Kidney capillary endothelial cell (primary cell): ENCODE results near the gene TIPIN.
A peak's percentile ranks its signal among the peaks of the same experiment; 100 is the strongest.

Experiments
- DNase-seq: peaks from one replicate; pipeline ENCODE4 v3.0.0-alpha.2; 2018; ENCODE audit warnings: low spot score

Gene TIPIN

DNA sequence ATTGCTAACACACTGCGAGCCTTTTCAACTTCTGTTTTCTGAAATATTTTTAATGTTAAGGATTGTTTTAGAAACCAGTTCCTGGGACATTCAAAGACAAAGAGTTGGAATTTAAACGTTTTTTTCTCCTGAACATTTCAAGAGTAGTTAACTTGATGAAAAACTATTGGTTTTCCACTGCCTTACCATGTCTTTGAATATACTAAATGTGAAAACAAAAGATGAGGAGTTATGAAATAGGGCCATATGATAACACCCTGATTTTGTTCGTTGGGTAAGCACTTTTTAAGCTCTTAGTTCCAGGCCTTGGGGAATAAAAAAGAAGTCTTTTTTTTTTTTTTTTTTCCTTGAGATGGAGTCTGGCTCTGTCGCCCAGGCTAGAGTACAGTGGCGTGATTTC is 60.3 kb downstream of the TIPIN start:
- no peak for DNase-seq

DNA sequence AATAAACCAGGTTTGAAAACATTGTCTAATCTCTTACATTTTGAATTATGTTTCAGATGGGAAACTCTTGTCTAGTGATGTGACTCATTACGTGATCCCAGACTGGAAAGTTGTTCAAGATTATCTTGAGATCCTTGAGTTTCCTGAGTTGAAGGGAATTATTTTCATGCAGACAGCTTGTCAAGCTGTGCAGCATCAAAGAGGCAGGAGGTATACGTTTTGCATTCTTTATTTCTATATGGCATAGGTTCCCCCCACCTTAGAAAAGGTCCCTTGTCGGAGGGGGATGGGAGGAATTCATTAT is 61.6 kb downstream of the TIPIN start:
- peak; percentile 40 for DNase-seq

DNA sequence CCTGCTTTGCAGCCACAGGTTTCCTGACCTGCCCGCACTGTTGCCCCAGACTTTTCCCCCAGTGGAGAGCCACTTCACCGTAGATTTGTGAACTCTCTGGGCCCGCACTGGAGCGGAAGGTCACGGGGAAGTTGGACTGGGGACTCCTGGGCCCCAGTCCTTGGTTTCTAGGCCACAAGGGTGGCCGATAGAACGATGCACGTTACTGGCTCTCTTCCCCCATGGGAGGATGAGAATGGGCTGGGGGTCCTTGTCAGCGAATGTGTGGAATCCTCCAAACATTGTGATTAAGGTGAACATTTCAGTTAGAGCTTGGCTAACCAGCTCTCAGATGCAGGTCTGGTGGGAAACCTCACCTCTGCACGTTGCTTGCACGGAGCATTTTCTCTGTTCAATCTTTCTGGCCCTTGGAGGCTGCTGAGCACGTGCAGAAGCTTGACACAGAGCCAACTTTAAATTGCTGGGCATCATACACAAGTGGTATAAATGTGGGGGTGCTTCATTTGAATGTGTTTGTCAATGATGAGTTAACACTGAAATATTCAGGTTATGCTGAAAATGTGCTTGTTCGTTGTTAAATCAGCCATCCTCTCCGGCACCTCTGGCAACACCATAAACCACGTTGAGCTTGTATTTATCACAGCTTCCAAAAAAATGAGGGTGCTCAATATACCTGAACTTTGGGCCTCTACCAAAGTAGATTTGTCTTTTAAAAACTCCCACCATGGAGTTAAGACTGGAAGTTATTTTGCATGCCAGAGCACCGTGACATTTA is 62.1 kb downstream of the TIPIN start:
- peak; percentile 40 for DNase-seq

DNA sequence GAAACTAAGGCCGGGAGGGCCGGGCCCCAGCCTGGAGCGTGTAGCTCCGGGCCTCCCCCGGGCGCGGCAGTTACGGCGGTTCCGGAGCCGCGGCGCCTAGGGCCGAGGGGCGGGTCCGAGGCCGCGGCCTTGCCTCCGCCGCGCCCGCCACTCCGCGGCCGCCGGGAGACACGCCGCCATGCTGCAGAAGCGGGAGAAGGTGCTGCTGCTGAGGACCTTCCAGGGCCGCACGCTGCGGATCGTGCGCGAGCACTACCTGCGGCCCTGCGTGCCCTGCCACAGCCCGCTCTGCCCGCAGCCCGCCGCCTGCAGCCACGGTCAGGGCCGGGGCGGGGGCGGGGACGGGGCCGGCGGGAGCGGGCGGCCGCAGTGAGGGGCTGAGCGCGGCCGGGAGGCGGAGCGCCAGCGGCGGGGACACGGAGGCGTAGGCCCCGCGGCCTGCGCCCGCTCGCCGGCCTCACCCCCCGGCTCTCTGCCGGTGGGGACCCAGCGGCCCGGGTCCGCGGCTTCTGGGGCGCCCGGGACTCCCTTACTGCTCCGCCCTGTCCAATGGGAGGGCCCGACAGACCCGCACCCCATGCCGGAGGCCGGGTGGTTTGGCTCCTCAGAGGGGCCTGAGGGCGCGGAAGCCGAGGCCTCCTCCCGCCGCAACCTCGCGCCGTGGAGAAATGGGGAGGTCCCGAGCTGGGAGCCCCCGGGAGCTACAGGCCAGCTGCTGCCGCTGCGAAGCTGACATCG is 62.9 kb downstream of the TIPIN start, which contains the start of gene DIS3L:
Gene DIS3L, plus strand, starts transcription at position 150 of the 738 bp plus-strand sequence. Its CDS starts 29 bp downstream, at position 179.
- peak; percentile 27 for DNase-seq

DNA sequence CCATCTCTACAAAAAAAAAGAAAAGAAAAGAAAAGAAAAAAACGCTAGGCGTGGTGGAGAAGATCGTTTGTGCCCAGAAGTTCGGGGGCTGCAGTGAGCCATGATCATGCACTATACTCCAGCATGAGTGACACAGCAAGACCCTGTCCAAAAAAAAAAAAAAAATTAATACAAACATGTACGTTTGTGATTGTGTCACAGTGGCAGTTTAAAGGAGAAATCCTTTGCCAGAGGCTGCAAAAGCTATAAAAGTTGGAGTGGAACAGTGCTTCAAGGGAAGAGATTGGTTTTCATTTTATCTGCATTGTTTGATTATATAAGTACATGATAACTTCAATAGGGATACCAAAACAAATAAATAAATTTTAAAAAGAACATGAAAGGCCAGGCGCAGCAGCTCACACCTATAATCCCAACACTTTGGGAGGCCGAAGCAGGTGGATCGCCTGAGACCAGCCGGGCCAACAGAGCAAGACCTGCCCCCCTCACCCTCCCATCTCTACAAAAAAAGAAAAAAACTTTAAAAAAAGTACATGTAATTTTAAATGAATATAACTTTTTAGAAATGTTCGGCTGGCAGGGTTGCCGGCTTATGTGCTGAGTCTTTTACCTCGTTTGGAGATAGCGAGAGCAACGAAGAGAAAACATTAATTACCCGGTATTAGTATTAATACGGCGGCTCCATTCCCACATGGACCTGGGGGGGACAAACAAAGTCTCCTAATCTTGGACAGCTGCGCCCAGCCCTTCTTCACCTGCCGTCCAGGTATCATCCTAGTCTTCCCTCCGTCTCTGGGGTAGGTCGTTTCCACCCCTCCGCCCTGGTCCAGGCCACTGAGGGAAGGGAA is 63.7 kb downstream of the TIPIN start:
- DNase-seq: no peak

DNA sequence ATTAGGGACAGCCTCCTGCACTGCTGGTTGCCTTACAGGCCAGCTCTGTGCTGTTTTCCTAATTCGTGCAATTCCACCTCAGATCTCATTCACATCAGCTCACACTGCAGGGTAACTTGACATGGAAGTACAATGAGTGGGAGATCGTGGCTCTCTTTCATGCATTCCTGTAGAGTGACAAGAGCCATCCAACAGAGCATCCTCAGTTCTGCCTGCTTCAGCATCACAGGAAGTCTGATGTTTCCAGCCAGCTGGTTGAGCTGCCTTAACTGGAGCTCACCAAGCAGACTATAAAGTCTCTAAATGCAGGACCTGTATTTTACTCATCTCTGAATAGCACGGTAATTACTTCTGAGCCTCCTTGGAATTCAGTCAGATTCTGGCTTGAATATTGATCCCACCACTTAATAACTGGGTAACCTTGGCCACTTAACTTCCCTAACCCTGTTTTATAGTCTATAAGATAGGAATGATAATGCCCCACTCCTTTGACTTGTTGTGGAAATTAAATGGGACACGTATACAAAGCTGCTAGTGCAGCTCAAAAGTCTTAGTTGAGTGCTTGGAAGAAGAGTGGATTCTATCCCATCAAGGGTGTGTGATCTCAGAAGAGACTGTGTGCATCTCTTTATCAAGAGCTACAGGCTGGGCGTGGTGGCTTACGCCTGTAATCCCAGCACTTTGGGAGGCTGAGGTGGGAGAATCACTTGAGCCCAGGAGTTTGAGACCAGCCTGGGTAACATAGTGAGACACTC is 64.5 kb downstream of the TIPIN start:
- no peak for DNase-seq

DNA sequence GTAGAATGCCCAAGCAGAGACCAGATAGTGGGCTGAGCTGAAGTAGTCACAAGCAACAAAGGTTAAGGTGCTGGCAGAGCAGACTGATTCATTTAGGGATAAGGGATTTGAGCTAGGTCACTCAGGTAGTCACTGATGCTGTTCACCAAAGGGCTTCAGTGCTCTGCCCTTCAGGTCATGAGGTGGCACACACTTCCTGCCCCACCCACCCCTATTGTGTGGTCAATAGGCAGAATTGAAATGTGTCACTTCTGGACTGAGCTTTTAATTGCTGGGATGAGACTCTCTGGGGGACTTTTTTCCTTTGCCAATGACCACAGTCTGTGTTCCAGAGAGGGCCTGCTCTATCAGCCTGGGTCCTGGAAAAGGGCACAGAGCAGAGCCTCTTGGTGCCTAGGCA is 66.0 kb downstream of the TIPIN start:
- peak; percentile 9 for DNase-seq

DNA sequence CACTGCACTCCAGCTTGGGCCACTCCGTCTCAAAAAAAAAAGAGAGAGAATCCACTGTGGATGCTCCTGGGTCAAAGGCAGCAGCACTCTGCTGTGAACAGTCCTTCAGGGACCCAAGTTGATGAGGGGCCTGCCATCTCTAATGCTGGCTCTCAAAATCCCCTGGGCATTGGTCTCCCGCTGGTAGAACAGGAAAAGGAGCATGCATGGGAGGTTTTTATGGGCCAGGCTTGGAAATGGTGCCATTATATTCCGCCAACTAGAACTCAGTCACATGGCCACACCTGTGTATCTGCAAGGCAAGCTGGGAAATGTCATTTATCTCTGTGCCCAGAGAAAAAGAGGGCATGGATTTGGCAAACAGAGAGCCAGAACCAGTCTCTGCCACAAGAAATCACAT is 66.5 kb downstream of the TIPIN start:
- DNase-seq: no peak

DNA sequence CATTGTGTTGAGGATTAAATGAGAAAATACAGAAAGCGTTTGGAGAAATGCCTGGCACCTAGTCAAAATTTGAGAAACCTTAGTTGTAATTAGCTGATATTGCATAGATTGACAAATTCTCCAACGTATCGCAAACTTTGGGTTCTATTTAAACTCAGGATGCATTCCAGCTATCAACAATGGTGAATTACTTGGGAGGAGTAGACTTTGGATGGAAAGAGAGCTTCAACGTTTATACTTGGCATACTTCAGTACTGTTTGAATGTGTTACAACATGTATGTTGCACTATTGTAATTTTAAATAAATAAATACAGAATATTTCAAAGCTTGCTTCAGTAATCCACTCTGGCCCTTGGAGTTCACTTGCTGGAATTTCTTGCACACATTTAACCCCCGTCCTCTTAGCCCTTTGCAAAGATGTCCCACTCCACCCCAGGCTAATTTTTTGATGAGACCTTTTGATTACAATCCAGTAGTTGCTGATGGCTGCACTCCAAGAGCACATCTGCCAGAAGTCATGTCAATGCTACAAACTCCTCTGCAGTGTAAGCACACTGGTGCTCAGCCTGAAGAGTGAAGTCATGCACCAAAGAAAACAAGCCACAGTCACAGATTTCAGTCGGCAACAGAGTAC is 67.8 kb downstream of the TIPIN start:
- no peak for DNase-seq

DNA sequence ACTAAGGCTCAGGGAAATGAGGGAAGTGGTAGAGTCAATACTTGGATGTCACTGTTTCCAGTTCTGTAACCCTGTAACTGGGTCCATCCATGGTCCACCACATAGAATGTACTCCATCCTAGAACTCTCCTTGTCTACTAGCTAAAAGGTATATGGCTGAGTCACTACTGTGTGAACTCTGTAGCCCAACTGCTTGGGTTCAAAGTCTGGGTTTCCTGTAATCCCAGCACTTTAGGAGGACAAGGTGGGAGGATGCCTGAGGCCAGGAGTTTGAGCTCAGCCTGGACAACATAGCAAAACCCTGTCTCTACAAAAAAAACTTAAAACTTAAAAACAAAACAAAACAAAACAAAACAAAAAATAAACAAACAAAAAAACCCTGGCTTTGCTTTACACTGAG is 68.4 kb downstream of the TIPIN start:
- no peak for DNase-seq

DNA sequence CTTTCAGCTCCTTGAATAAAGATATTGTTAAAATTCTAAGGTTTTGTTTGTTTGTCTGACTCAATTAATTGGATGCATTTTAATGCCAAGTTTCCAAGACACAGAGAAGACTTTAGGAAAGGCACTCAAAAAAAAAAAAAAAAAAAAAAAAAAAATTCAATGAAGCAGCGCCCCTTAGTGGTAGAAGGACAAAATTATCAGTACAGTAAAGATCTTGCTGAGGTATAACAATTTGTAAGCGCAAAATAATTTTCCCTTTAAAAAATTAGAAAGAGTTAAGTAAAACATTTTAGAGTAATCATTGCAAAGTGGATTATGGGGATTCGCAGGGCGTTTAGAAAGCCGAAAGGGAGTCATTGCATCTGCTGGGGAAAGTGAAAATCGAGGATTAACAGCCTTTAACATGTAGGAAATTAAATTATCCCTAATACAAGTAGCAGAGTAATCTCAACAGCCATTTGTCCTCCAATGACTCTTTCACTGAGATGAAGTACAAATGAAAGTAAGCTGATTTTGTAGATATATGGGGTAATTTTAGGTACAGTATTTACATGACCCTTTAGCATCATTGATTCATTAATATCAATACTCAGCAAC is 68.9 kb downstream of the TIPIN start:
- peak; percentile 16 for DNase-seq
